Esophagus muscularis mucosa (tissue), 4 donors: ENCODE data around the gene WT1.

Experiments
- CTCF ChIP-seq, 3 experiments: fragments of 200-600 bp in 2 of 3; fragments of 450-650 bp in 1 of 3; sonication (generic) in 2 of 3; IDR thresholded peaks; one replicate each; pipeline ENCODE4 v1.5.1; 2017 to 2019; ENCODE audit warnings: antibody characterized with exemption in 3 of 3, mild to moderate bottlenecking in 2 of 3, moderate library complexity in 1 of 3
- EP300 ChIP-seq: sonication (generic); formaldehyde crosslinking; IDR thresholded peaks from one replicate; pipeline ENCODE4 v1.6.1; 2017; ENCODE audit warnings: antibody characterized with exemption
- POLR2A ChIP-seq: fragments of 450-650 bp; IDR thresholded peaks from one replicate; pipeline ENCODE4 v1.6.1; 2017; ENCODE audit warnings: antibody characterized with exemption, moderate library complexity, mild to moderate bottlenecking, low read depth
- POLR2AphosphoS5 ChIP-seq, 2 donors: sonication (generic); formaldehyde crosslinking; IDR thresholded peaks; one replicate each; pipeline ENCODE4 v1.6.1; 2017; ENCODE audit warnings: antibody characterized with exemption in 2 of 2

GRCh38 chr11:32385998-32386397, 49.3 kb downstream of the WT1 start:
- TF ChIP-seq POLR2AphosphoS5 (IDR thresholded peaks at IDR 0.05) = no peak
- no peak for TF ChIP-seq CTCF (IDR thresholded peaks at IDR 0.05)
- no peak for TF ChIP-seq EP300
- TF ChIP-seq POLR2A = no peak
